Measurements from ENCODE around the gene IFI6.

DNA sequence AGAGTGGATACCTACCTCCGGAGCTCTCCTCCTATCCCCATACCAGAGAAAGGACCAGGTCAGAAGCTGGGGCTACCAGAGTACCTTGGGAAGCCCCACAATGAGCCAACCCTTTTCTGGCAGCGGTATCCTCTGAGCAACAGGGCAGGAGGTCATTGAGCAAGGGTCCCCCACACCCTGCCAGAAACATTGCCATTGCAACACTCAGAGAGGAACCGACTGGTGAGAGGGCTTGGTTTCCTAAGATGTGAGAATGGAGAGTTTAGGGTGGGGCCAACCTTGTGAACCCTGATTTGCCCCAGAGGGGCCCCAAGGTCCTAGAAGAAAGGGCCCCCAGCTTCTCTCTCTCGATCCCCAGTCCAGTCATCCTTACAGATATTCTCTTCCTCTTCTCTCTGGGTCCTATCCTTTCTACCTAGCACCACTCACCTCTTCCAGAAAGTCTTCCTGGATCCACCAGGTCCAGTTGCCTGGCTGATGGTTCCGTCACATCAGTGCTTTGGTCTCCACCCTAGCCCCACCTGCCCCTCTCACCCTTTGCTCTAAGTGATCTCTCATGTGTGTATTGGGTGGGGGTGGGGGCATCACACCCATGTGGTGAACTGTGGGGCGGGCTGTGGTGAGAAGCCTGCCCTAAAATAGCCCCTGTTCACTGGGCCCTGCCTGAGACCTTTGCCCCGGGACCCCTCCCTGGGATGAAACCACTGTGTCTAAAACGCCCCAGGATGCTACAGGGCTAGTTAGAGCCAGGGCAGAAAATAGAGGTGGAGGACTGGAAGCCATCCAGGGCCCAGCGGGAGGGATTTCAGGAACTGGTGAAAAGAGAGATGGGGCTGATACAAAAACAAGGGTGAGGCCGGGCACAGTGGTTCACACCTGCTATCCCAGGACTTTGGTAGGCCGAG, 45.7 kb downstream of the IFI6 start:
- TF ChIP-seq POLR2AphosphoS5 (IDR thresholded peaks at IDR 0.05; ENCODE audit: low read depth, low read length) (no peak), POLR2A (IDR thresholded peaks at IDR 0.05; ENCODE audit: low read depth, low read length) (peak; percentile 78)
